Mucosa of descending colon (tissue), 3 donors: ENCODE results near the gene LRP6. TPM values are rescaled to one million over a fixed set of nuclear protein-coding genes. Genes with fewer than 3 reads are reported as not detected.

Experiments used
- ATAC-seq: fragments of 200-7000 bp; cut with Tn5 transposase; one replicate; pipeline ENCODE4 v1.9.1; 2020; ENCODE audit warnings: mild to moderate bottlenecking, moderate library complexity
- DNase-seq, 3 donors: peaks; one replicate each; pipeline ENCODE4 v3.0.0-alpha.2; 2020
- H3K36me3 ChIP-seq: fragments of 200-600 bp; one replicate; pipeline ENCODE4 v1.8.0; 2021; ENCODE audit warnings: low read depth, mild to moderate bottlenecking
- H3K4me1 ChIP-seq: fragments of 200-600 bp; one replicate; pipeline ENCODE4 v1.8.0; 2021; ENCODE audit warnings: low read depth, mild to moderate bottlenecking
- H3K4me3 ChIP-seq: fragments of 200-600 bp; one replicate; pipeline ENCODE4 v1.8.0; 2021; ENCODE audit warnings: mild to moderate bottlenecking
- H3K9me3 ChIP-seq: fragments of 200-600 bp; one replicate; pipeline ENCODE4 v1.8.0; 2021; ENCODE audit warnings: mild to moderate bottlenecking
- CTCF ChIP-seq: fragments of 200-600 bp; IDR thresholded peaks from one replicate; pipeline ENCODE4 v1.8.0; 2022; ENCODE audit warnings: antibody characterized with exemption, mild to moderate bottlenecking
- intact Hi-C, 2 donors: fragments of 100-400 bp; cut with DNase I in 1 of 2; cut with micrococcal nuclease in 1 of 2; formaldehyde crosslinking; loops; one replicate each; pipeline versions ENCODE4 v1.11.0 to v1.11.1; 2022; cut with DNase I, micrococcal nuclease
- total RNA-seq, 3 donors: library from RNA; stranded (reverse); fragmentation: NEBNext Ultra II Directional in 2 of 3; extraction: Animal tissue kit (Norgen Biotek cat#: 25700) in 2 of 3; gene quantifications; one replicate each; pipeline versions ENCODE4 v1.2.1 to v1.2.4, GENCODE V29; 2021 to 2023
- donor health status: DM: no; HTN: no; CAD: no; lungs with moderate emphysema.
- donor health status: DM: no; HTN: no; CAD: no.
- donor health status: DM: no; HTN: yes; CAD: no.

Gene LRP6
- total RNA-seq, 3 donors from 2014 or later = 32.2 to 57.2 (median 37.2) TPM

- ATAC-seq (no peak), DNase-seq (no peak)
- intact Hi-C loops = no loop called here
- Histone ChIP-seq H3K9me3 (no peaks in the 10 kb centered on the region), H3K36me3 (no peaks in the 10 kb centered on the region), H3K4me1 (no peaks in the 10 kb centered on the region), H3K4me3 (no peak overlapping the region)
- TF ChIP-seq CTCF = no peak
Observed at GRCh38 chr12:12244341-12244740, 22.5 kb downstream of the LRP6 start.

DNA sequence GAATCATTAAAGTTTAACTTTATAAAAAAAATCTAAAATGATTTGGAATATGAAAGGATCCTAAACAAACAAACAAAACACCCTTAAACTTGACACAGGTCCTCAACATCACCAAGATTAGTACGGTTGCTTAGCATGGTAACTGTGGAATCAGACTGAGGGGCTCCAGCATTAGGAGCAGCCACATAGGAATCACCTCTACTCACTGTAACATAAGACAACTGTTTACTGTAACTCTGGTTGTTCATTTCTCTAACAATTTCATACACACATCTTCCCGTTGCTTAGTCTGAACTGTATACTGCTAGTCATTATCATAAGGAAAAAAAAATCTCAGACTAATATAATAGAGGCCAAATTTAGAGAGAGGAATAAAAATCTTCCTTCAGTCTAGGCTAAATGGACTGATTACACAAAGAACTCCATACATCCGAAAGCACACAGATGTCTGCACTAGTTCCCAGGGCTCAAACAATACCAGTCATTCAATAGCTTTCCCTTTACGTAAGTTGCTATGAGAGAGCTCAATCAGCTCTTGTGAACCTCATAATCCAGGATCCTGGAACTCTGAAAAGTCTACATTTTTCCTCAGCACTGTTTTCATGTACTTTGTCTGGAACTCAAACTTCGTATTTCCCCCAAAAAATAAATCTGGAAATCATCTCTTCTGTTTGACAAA, 26.0 kb downstream of the LRP6 start:
- TF ChIP-seq CTCF = no peak
- ATAC-seq (peak; percentile 50), DNase-seq (no peak)
- H3K4me3 ChIP-seq = no peak overlapping the region
- no peaks in the 10 kb centered on the region for H3K9me3 ChIP-seq
- no peaks in the 10 kb centered on the region for H3K4me1 ChIP-seq
- H3K36me3 ChIP-seq = no peaks in the 10 kb centered on the region
- intact Hi-C loops = no loop called here

DNA sequence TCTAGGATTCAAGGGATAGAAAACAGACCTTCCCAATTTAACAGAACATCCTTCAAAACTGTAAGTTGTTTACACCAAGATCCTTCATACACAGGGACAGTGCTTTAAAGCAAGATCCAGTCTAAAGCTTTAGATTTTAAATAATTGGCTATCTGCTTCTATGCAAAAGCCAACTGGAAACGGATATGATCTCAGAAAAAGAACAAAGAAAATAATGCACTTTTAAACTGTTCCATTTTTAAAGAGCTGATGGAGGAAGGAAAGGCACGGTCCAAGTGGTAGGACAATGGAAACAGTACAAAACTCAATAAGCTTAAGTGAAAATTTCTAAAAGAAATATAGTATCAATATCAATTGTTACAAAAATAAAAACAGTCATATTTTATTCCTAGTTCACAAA, 27.7 kb downstream of the LRP6 start:
- DNase-seq = no peak
- intact Hi-C loops = no loop called here
- Histone ChIP-seq H3K36me3 (no peaks in the 10 kb centered on the region), H3K9me3 (no peaks in the 10 kb centered on the region), H3K4me3 (no peak overlapping the region), H3K4me1 (no peaks in the 10 kb centered on the region)
- ATAC-seq = no peak
- TF ChIP-seq CTCF = no peak

DNA sequence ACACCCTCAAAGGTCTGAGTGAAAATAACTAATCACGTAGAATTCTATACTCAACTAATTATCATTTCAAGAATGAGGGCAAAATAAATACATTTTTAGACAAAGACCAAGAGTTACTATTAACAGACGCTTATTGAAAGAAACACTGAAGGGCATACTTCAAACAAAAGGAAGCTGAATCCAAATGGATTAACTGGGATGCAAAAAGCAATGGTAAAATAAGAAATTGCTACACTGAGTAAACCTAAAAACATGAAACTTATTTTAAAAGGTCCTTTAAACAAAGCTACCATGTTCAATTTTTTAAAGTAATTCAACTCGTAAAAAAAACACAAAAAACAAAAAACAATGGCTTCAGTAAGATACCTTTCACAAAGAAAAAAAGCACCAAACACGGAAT, 28.2 kb downstream of the LRP6 start:
- Histone ChIP-seq H3K36me3 (no peaks in the 10 kb centered on the region), H3K4me3 (no peak overlapping the region), H3K4me1 (no peaks in the 10 kb centered on the region), H3K9me3 (no peaks in the 10 kb centered on the region)
- DNase-seq (no peak), ATAC-seq (no peak)
- intact Hi-C loops = no loop called here
- no peak for TF ChIP-seq CTCF

DNA sequence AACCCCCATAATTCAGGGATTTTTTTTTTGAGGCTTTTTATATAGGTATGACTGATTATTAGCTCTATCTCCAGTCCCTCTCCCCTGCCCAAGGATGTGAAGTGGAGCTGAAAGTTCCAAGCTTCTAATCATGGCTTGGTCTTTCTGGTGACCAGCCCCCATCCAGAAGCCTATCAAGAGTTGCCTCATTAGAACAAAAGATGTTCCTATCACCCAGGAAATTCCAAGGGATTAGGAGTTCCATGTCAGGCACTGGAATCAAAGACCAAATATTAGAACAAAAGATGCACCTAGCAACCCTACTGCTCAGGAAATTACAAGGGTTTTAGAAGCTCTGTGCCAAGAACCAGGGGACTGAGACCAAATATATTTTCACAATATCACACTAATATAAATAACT, 29.9 kb downstream of the LRP6 start:
- TF ChIP-seq CTCF = no peak

GRCh38 chr12:12230275-12230674, 36.6 kb downstream of the LRP6 start:
- no peak for ATAC-seq

More for the DNA sequence above, 29.9 kb downstream of the LRP6 start:
- Histone ChIP-seq H3K36me3 (no peaks in the 10 kb centered on the region), H3K4me3 (no peak overlapping the region), H3K9me3 (no peaks in the 10 kb centered on the region), H3K4me1 (no peaks in the 10 kb centered on the region)
- ATAC-seq (no peak), DNase-seq (no peak)
- intact Hi-C loops = no loop called here

More at GRCh38 chr12:12230275-12230674, 36.6 kb downstream of the LRP6 start:
- Histone ChIP-seq H3K9me3 (no peaks in the 10 kb centered on the region), H3K36me3 (no peaks in the 10 kb centered on the region), H3K4me3 (no peak overlapping the region), H3K4me1 (no peaks in the 10 kb centered on the region)
- intact Hi-C loops = no loop called here
- no peak for DNase-seq
- TF ChIP-seq CTCF = no peak
